Measurements from ENCODE around the gene PLA2G2F. TPM values are rescaled to one million over a fixed set of nuclear protein-coding genes. Genes with fewer than 3 reads are reported as not detected.

The PLA2G2F gene
- polyA plus RNA-seq, 1 donor, result not detected

DNA sequence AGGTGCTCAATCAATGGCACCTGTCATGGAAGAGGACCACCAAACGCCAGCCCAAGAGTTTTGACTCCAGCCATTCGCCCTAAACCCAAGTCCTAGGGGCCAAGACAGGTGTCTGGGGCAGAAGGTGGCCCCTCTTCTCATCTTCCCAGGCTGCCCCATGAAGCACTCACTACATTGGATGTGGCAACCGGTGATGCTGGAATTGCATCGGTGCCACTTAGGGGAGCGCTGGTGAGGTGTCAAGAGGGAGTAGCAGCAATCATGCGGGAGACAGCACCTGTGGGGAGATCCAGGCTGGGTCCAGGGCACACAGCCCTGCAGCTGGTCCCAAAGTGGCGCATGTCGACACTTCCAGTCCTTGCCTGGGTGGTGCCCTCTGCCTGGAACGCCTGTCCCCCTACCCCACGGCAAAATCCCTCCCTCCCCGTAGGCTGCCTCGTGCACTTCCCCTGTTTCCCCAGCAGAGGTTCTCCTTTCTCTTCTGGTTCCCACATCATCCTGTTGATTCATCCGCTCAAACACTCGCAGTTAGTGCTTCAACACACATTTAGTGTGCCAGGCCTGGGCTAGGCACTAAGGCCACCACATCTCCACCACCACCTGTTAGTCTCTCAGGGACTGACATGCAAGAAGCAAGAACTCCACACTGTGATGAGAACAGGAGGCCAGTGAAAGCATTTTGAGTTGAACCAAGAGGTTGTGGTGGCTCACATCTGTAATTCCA, 38.3 kb upstream of the PLA2G2F start:
- Histone ChIP-seq H3K9me3 (ENCODE audit: control insufficient read depth, low read depth, low read length) (no peaks in the 10 kb centered on the region), H3K4me3 (ENCODE audit: low read length) (no peak overlapping the region), H3K36me3 (ENCODE audit: control insufficient read depth, insufficient read depth, low read length) (no peaks in the 10 kb centered on the region), H3K27ac (ENCODE audit: low read length) (no peak overlapping the region), H3K4me1 (ENCODE audit: control insufficient read depth, insufficient read depth, low read length) (peaks cover 15% of the 10 kb centered on the region), H3K27me3 (ENCODE audit: control insufficient read depth, insufficient read depth, low read length) (no peaks in the 10 kb centered on the region)
- DNase-seq, result peak; percentile 9 to 27
- 20% methylated on average over 1 of the region's 14 CpGs for WGBS (ENCODE audit: insufficient coverage, low lambda C conversion rate)

DNA sequence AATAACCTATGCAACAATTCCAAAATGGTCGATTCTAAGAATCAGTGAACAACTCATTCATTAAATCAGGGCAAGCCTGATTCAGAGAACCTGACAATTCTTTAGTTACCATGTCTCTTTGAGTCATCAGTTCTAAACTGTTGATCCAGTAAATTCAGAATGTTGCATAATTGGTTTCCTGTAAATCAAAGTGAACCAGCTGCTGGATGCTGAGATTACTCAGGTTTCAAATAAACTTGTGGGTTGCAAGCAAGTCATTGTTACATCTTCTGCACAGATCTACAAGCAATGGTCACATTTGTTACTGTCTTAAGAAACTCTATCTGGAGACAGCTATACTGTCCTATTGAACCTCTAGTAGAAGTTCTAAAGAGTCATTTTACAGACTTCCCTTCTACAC, 36.2 kb upstream of the PLA2G2F start:
- DNase-seq, result no peak
- no peak overlapping the region for H3K4me3 ChIP-seq (ENCODE audit: low read length)

DNA sequence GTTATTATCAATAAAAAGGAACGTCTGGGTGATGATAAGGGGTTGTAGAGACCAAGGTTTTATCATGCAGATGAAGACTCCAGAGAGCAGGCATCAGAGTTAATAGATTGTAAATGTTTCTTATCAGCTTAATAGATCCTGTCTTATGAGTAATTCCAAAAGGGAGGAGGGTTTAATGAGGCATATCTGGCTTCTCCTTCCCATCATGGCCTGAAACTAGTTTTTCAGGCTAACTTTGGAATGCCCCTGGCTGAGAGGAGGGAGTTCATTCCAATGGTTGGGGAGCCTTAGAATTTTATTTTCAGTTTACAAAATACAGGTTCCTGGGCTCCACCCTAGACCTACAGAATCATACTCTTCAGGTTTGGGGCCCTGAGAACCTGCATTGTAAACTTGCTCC, 33.3 kb upstream of the PLA2G2F start:
- H3K36me3 ChIP-seq (ENCODE audit: control insufficient read depth, insufficient read depth, low read length), result no peaks in the 10 kb centered on the region
- no peak overlapping the region for H3K27ac ChIP-seq (ENCODE audit: low read length)
- 33% methylated on average over 1 of the region's 1 CpG for WGBS (ENCODE audit: insufficient coverage, low lambda C conversion rate)
- H3K27me3 ChIP-seq (ENCODE audit: control insufficient read depth, insufficient read depth, low read length), result no peaks in the 10 kb centered on the region
- no peaks in the 10 kb centered on the region for H3K9me3 ChIP-seq (ENCODE audit: control insufficient read depth, low read depth, low read length)
- DNase-seq, result no peak
- no peak overlapping the region for H3K4me3 ChIP-seq (ENCODE audit: low read length)
- peaks cover 4% of the 10 kb centered on the region for H3K4me1 ChIP-seq (ENCODE audit: control insufficient read depth, insufficient read depth, low read length)

More for the DNA sequence above, 36.2 kb upstream of the PLA2G2F start:
- H3K9me3 ChIP-seq (ENCODE audit: control insufficient read depth, low read depth, low read length), result no peaks in the 10 kb centered on the region
- WGBS (ENCODE audit: insufficient coverage, low lambda C conversion rate), result no CpG with 5 or more reads among the region's 1 CpG
- H3K27ac ChIP-seq (ENCODE audit: low read length), result no peak overlapping the region
- no peaks in the 10 kb centered on the region for H3K27me3 ChIP-seq (ENCODE audit: control insufficient read depth, insufficient read depth, low read length)
- H3K36me3 ChIP-seq (ENCODE audit: control insufficient read depth, insufficient read depth, low read length), result no peaks in the 10 kb centered on the region
- H3K4me1 ChIP-seq (ENCODE audit: control insufficient read depth, insufficient read depth, low read length), result peaks cover 4% of the 10 kb centered on the region

DNA sequence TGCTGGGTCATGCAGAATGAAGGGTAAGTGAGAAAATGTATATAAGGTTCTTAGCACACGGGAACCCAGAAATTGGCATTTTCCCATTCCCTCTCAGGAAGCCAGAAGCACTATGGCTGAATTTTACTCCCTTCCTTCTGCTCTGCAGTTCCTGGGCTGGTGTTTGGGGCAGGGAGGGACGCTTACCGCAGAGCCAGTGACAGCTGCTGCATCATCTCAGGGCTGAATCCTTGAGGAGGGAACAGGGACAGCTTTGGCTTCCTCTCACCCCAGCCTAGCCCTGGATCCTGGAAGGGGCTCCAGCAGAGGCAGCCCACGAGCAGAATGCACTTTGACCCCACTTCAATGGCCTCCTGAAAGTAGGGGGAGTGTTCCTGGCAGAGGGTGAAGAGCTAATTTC, 31.8 kb upstream of the PLA2G2F start:
- no peak for DNase-seq
- no CpG with 5 or more reads among the region's 4 CpGs for WGBS (ENCODE audit: insufficient coverage, low lambda C conversion rate)
- H3K4me3 ChIP-seq (ENCODE audit: low read length), result no peak overlapping the region
- no peaks in the 10 kb centered on the region for H3K36me3 ChIP-seq (ENCODE audit: control insufficient read depth, insufficient read depth, low read length)
- H3K27ac ChIP-seq (ENCODE audit: low read length), result no peak overlapping the region
- no peaks in the 10 kb centered on the region for H3K27me3 ChIP-seq (ENCODE audit: control insufficient read depth, insufficient read depth, low read length)
- peaks cover 4% of the 10 kb centered on the region for H3K4me1 ChIP-seq (ENCODE audit: control insufficient read depth, insufficient read depth, low read length)
- H3K9me3 ChIP-seq (ENCODE audit: control insufficient read depth, low read depth, low read length), result no peaks in the 10 kb centered on the region

DNA sequence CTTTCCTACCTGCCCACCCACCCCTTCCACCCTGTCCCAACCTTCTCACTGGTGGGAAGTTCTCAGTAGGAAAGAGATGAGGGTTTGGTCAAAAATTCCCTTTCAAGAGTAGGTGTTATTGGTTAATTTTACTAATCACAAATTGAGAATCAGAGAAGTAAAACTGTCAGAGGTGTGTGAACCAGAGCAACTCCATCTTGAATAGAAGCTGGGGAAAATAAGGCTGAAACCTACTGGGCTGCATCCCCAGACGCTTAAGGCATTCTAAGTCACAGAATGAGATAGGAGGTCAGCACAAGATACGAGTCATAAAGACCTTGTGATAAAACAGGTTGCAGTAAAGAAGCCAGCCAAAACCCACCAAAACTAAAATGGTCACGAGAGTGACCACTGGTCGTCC, 31.3 kb upstream of the PLA2G2F start:
- Histone ChIP-seq H3K36me3 (ENCODE audit: control insufficient read depth, insufficient read depth, low read length) (no peaks in the 10 kb centered on the region), H3K27ac (ENCODE audit: low read length) (no peak overlapping the region), H3K27me3 (ENCODE audit: control insufficient read depth, insufficient read depth, low read length) (no peaks in the 10 kb centered on the region), H3K4me1 (ENCODE audit: control insufficient read depth, insufficient read depth, low read length) (peaks cover 4% of the 10 kb centered on the region), H3K4me3 (ENCODE audit: low read length) (no peak overlapping the region), H3K9me3 (ENCODE audit: control insufficient read depth, low read depth, low read length) (no peaks in the 10 kb centered on the region)
- no peak for DNase-seq
- no CpG with 5 or more reads among the region's 4 CpGs for WGBS (ENCODE audit: insufficient coverage, low lambda C conversion rate)

DNA sequence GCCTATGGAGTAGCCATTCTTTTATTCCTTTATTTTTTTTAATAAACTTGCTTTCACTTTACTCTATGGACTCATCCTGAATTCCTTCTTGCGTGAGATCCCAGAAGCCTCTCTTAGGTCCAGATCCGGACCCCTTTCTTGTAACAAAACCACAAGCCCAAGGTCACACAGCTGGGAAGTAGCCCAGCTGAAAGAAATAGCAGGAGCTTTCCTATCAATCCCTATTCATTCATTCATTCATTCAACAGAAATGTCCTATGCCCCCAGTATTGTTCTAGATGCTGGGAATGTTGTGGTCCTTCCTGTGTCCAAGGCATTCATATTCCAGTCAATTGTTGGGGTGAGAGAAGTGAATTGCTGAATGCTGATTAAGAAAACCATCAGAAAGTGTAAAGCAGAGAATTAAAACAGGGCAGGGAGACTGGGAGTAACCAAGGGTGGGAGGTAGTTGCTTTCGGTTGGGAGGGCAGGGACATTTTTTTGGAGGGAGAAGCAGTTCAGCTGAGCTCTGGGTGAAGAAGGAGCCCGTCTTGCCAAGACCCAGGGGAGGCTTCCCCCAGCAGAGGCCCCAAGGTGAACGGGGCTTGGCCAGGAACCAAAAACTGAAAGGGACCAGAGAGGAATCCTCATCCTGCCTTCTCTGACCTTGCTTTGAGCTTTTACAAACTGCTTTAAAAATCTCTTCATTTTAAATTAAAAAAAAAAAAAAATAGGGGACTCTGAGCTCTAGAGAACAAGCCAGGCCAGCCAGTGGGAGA, 30.6 kb upstream of the PLA2G2F start:
- Histone ChIP-seq H3K4me1 (ENCODE audit: control insufficient read depth, insufficient read depth, low read length) (peaks cover 4% of the 10 kb centered on the region), H3K27me3 (ENCODE audit: control insufficient read depth, insufficient read depth, low read length) (no peaks in the 10 kb centered on the region), H3K4me3 (ENCODE audit: low read length) (no peak overlapping the region), H3K9me3 (ENCODE audit: control insufficient read depth, low read depth, low read length) (no peaks in the 10 kb centered on the region), H3K36me3 (ENCODE audit: control insufficient read depth, insufficient read depth, low read length) (no peaks in the 10 kb centered on the region), H3K27ac (ENCODE audit: low read length) (no peak overlapping the region)
- DNase-seq, result no peak
- whole genome bisulfite sequencing (ENCODE audit: insufficient coverage, low lambda C conversion rate), result 100% methylated on average over 1 of the region's 5 CpGs

DNA sequence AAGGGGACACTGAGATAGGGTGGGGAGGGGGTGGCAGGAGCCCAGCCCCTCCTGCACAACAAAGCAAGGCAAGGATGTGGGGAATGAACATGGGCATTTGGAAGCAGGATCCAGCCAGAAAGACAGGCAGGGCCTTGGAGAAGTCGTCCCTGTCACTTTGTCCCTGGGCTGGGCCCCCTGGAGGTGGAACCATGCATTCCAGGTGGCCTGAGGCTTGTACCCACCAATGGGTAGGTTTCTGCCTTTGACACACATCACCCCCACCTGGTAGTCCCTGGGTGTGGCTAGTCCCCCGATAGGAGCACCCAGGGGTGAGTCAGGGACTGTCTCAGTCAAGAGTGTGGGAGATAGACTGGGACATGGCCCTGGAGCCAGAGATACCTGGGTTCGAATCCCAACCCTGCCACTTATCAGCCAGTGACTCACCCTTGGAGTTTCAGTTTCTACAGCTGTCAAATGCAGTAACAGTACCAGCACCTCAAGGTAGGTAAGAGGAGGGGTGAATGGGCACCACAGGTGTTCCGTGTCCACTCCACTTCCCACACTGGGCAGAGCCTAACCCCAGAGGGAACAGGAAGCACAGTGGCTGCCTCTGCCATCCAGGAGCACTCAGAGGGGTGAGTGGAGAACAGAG, 29.8 kb upstream of the PLA2G2F start:
- no peak for DNase-seq
- WGBS (ENCODE audit: insufficient coverage, low lambda C conversion rate), result no CpG with 5 or more reads among the region's 4 CpGs
- Histone ChIP-seq H3K36me3 (ENCODE audit: control insufficient read depth, insufficient read depth, low read length) (no peaks in the 10 kb centered on the region), H3K27ac (ENCODE audit: low read length) (no peak overlapping the region), H3K27me3 (ENCODE audit: control insufficient read depth, insufficient read depth, low read length) (no peaks in the 10 kb centered on the region), H3K9me3 (ENCODE audit: control insufficient read depth, low read depth, low read length) (no peaks in the 10 kb centered on the region), H3K4me1 (ENCODE audit: control insufficient read depth, insufficient read depth, low read length) (peaks cover 4% of the 10 kb centered on the region), H3K4me3 (ENCODE audit: low read length) (no peak overlapping the region)

DNA sequence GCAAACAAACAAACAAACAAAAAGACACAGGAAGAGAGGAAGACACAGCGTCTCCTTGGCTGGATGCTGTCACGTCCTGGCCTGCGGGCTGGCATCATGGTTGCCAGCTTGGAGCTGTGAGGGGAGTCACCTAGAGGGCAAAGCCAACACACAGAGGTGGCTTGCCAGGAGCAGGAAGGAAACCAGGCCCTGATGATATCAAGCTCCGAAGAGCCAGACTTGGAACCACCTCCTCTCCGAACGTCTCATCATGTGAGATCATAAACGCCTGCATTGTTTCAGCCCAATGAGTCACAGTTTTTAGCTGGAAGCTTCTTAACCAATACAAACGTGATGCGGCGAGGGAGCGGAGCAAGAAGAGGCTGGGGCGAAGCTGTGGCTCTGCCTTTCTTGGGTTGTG, 28.4 kb upstream of the PLA2G2F start:
- H3K27ac ChIP-seq (ENCODE audit: low read length), result no peak overlapping the region
- H3K27me3 ChIP-seq (ENCODE audit: control insufficient read depth, insufficient read depth, low read length), result no peaks in the 10 kb centered on the region
- H3K36me3 ChIP-seq (ENCODE audit: control insufficient read depth, insufficient read depth, low read length), result no peaks in the 10 kb centered on the region
- H3K9me3 ChIP-seq (ENCODE audit: control insufficient read depth, low read depth, low read length), result no peaks in the 10 kb centered on the region
- no peak for DNase-seq
- peaks cover 4% of the 10 kb centered on the region for H3K4me1 ChIP-seq (ENCODE audit: control insufficient read depth, insufficient read depth, low read length)
- no peak overlapping the region for H3K4me3 ChIP-seq (ENCODE audit: low read length)
- WGBS (ENCODE audit: insufficient coverage, low lambda C conversion rate), result no CpG with 5 or more reads among the region's 12 CpGs

DNA sequence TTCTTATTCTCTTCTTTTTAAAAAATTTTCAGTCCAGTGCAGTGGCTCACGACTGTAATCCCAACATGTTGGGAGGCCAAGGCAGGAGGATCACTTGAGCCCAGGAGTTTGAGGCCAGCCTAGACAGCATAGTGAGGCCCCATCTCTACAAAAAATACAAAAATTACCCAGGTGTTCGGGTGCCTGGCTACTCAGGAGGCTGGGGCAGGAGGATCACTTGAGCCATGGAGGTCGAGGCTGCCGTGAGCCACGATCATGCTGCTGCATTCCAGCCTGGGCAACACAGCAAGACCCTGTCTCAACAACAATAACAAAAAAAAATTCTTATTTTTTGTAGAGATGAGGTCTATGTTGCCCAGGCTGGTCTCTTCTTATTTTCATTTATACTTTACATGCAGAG, 27.7 kb upstream of the PLA2G2F start:
- no peaks in the 10 kb centered on the region for H3K36me3 ChIP-seq (ENCODE audit: control insufficient read depth, insufficient read depth, low read length)
- DNase-seq, result no peak
- H3K9me3 ChIP-seq (ENCODE audit: control insufficient read depth, low read depth, low read length), result no peaks in the 10 kb centered on the region
- no peak overlapping the region for H3K4me3 ChIP-seq (ENCODE audit: low read length)
- no peak overlapping the region for H3K27ac ChIP-seq (ENCODE audit: low read length)
- no peaks in the 10 kb centered on the region for H3K27me3 ChIP-seq (ENCODE audit: control insufficient read depth, insufficient read depth, low read length)
- WGBS (ENCODE audit: insufficient coverage, low lambda C conversion rate), result no CpG with 5 or more reads among the region's 5 CpGs
- peaks cover 4% of the 10 kb centered on the region for H3K4me1 ChIP-seq (ENCODE audit: control insufficient read depth, insufficient read depth, low read length)

DNA sequence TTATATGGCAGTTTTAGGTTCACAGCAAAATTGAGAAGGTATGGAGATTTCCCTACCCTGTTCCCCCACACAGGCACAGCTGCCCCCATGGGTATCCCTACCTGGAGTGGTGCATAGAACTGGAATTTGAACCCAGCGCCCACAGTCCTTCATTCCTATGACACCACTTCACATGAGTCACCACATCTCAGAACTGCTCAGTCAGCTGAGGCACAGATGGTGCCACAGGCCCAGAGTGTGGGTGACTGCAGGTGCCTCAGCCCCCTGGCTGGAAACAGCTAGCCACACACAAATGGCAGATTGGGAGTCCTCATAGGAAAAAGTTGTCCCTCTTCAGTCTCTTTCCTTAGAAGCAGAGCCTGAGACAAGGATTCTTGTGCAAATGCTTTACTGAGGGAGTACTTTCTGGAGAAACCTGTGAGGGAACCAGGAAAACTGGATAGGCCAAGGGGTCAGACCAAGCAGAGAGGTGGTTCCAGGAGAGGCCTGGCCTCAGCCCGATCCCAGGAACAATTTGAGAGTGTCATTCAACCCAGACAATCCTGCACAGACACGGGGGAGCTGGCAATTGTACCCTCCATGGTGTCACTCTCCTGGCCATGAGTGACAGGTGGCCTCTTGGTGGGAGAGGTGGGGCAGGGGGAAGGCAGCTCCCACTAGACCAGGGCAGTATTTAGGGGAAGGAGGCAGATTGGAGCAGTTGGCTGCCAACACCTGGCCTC, 26.7 kb upstream of the PLA2G2F start:
- no peak for DNase-seq
- Histone ChIP-seq H3K4me1 (ENCODE audit: control insufficient read depth, insufficient read depth, low read length) (peaks cover 2% of the 10 kb centered on the region), H3K4me3 (ENCODE audit: low read length) (no peak overlapping the region), H3K27me3 (ENCODE audit: control insufficient read depth, insufficient read depth, low read length) (no peaks in the 10 kb centered on the region), H3K36me3 (ENCODE audit: control insufficient read depth, insufficient read depth, low read length) (no peaks in the 10 kb centered on the region), H3K9me3 (ENCODE audit: control insufficient read depth, low read depth, low read length) (no peaks in the 10 kb centered on the region), H3K27ac (ENCODE audit: low read length) (no peak overlapping the region)
- WGBS (ENCODE audit: insufficient coverage, low lambda C conversion rate), result no CpG with 5 or more reads among the region's 3 CpGs

Data from large intestine (tissue), 3 donors.